ENCODE measurements around the gene SRGAP3.

SRGAP3 gene

GRCh38 chr3:9251055-9251786 lies 1.8 kb upstream of the SRGAP3 start:
- no peak for DNase-seq

GRCh38 chr3:9250236-9250635 lies 790 bp upstream of the SRGAP3 start:
- DNase-seq: no peak

- no peak for DNase-seq
Measured at GRCh38 chr3:9248522-9249271, 749 bp downstream of the SRGAP3 start.

GRCh38 chr3:9247941-9248521 lies 1.4 kb downstream of the SRGAP3 start:
- no peak for DNase-seq

GRCh38 chr3:9247361-9247940 lies 2.0 kb downstream of the SRGAP3 start:
- no peak for DNase-seq

GRCh38 chr3:9246189-9246588 lies 3.3 kb downstream of the SRGAP3 start:
- DNase-seq: no peak

- DNase-seq: no peak
Measured at GRCh38 chr3:9244495-9245183, 4.8 kb downstream of the SRGAP3 start.

GRCh38 chr3:9241956-9242355 lies 7.5 kb downstream of the SRGAP3 start:
- DNase-seq: no peak

GRCh38 chr3:9239680-9240079 lies 9.8 kb downstream of the SRGAP3 start:
- no peak for DNase-seq

- no peak for DNase-seq
Measured at GRCh38 chr3:9238721-9239295, 10.6 kb downstream of the SRGAP3 start.

- DNase-seq: no peak
Measured at GRCh38 chr3:9238276-9238675, 11.2 kb downstream of the SRGAP3 start.

- no peak for DNase-seq
Measured at GRCh38 chr3:9233814-9234600, 15.4 kb downstream of the SRGAP3 start.

GRCh38 chr3:9233101-9233500 lies 16.3 kb downstream of the SRGAP3 start:
- DNase-seq: no peak

- DNase-seq: no peak
Measured at GRCh38 chr3:9231937-9232336, 17.5 kb downstream of the SRGAP3 start.

GRCh38 chr3:9231471-9231870 lies 18.0 kb downstream of the SRGAP3 start:
- DNase-seq: no peak

- DNase-seq: no peak
Measured at GRCh38 chr3:9231006-9231405, 18.4 kb downstream of the SRGAP3 start.

GRCh38 chr3:9230596-9230995 lies 18.9 kb downstream of the SRGAP3 start:
- no peak for DNase-seq

GRCh38 chr3:9229879-9230278 lies 19.6 kb downstream of the SRGAP3 start:
- no peak for DNase-seq

- DNase-seq: no peak
Measured at GRCh38 chr3:9229325-9229724, 20.1 kb downstream of the SRGAP3 start.

GRCh38 chr3:9226326-9226725 lies 23.1 kb downstream of the SRGAP3 start:
- peak in 1 of 2 experiments; percentile 2 for DNase-seq

- no peak for DNase-seq
Measured at GRCh38 chr3:9225268-9225667, 24.2 kb downstream of the SRGAP3 start.

- no peak for DNase-seq
Measured at GRCh38 chr3:9224490-9224889, 25.0 kb downstream of the SRGAP3 start.

All from NCI-H446 (cell line).